Stromal cell of bone marrow (primary cell): ENCODE data around the gene BRD3OS.

Source experiments
- DNase-seq: peaks from one replicate; pipeline ENCODE4 v3.0.0-alpha.2; 2012; ENCODE audit warnings: low read depth

BRD3OS gene

DNA sequence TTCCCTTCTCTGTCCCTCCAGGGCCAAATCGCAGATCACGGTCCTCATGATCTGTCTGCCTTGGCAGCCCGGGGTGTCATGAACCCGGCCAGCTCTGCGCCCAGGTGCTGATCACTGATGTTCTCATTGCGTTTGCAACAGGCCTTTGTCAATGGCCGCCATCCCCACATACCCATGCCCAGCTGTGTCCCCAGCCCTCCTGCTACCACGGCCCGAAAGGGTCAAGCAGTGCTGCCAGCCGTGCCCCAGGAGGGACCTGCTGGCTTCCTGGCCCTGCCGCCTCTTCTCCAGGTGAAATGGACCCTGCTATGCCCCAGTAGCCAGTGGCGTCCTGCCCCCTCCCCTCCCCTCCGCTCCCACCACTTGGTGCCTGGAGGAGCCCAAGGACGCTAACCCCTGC, 20.4 kb upstream of the BRD3OS start:
- DNase-seq, result no peak

DNA sequence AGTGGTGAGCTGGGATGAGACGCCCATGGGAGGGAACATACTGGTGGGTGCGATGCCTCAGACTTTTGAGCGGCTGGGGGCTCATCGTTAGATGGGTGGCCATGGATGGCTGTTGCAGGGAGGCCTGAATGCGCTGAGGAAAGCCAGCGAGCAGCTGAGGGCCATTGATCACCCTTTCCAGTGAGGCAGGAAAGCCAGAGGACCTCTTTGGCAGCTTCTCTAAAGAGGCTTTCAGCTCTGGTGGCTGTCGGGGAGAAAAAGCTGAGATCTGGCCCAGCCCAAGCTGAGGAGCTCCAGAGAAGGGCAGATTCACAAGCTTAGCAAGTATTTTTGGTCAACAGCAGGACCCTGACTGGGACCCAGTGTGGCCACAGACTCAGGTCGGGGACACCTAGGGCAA, 19.9 kb upstream of the BRD3OS start:
- no peak for DNase-seq

DNA sequence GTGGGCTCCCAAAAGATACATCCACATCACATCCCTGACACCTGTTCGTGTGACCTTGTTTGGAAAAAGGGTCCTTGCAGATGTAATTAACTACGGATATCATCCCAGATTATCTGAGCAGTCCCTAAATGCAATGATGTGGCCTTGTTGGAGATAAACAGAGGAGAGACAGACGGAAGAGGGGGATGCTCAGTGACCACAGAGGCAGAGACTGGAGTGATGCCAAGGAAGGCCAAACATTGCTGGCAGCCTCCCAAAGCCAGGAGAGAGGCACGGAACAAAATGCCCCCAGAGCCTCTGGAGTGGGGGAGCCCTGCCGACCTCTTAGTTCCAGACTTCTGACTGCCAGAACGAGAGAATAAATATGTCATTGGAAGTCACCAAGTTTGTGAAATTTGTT, 18.1 kb upstream of the BRD3OS start:
- DNase-seq, result no peak

DNA sequence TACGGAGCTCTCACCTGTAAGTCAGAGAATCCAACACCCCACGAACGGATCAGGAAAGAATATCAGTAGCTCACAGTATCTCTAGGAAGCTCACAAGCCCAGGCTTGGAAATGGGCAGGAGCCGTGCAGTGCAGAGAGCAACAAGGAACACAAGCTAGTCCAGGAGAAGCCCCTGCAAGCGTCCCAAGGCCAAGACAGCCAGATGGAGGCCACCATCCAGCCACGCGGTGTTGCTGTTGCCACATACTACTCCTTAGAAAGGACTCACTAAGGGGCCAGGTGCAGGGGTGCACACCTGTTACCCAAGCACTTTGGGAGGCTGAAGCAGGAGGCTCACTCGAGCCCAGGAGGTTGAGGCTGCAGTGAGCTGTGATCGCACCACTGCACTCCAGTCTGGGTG, 17.7 kb upstream of the BRD3OS start:
- DNase-seq, result no peak

DNA sequence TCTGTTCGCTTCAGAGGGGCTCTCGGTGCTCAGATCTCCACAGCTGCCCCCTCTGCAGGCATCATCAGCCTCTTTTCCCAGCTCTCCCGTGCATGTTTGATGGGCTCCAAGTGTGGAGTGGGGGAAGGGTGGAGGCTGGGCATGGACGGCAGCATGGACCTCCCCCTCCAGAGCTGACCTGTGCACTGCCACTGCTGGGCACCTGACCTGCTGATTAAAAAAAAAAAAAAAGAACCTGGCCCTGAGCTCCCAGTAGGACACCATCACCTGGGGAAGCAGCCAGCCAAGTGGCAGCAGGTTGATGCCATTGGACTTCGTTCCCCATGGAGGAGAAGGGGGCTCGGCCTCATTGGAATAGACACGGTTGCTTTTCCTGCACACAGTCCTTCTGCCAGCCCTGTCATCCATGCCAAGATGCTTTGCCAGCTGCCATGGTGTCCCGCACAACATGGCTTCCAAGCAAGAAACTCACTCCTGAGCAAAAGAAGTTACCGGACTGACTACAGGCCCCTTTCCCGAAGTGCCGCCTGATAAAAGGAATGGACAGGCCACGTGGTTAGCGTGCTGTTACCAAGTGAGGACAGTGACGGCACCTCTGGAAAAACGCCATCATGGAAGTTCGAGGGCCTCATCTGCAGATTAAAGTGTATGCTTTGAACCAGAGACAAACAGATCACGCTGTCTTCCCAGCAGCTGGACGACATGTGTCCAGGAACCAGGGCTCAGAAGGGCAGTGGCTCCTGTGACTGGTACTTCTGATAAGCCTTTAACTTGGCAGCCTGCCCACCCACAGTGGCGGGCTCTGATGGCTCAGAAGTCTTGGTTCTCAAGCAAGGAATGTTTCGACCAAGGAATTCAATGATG, 14.7 kb upstream of the BRD3OS start:
- no peak for DNase-seq

DNA sequence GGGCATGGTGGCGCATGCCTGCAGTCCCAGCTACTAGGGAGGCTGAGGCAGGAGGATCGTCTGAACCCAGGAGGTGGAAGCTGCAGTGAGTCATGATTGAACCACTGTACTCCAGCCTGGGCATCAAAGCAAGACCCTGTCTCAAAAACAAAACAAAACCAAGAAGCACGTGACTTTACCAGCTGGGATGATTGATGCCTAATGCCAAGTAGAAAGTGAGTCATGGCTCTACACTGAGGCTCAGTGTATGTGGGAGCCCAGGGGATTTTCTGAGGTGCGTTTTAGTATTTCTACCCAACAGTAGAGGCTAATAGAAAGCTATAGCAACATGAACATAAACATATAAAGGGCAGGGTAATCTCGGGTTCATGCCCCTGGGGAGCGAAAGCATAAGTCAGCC, 13.9 kb upstream of the BRD3OS start:
- DNase-seq, result no peak

DNA sequence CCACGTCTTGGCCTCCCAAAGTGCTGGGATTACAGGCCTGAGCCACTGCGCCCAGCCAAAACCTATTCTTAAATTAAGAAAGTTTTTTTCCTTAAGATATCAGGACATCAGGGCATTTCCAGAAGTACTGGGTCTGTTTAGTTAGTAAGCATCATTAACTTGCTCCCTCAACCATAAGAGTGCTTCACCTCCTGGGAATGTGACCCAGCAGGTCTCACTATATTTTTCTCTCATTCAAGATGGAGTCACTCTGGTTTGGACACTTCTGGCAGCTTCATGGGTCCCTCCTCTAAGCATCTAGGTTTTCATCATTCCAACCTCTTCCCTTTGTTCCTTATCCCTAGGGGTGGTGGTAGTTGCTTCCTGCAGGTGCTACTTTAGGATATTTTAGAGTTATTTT, 10.3 kb upstream of the BRD3OS start:
- no peak for DNase-seq

DNA sequence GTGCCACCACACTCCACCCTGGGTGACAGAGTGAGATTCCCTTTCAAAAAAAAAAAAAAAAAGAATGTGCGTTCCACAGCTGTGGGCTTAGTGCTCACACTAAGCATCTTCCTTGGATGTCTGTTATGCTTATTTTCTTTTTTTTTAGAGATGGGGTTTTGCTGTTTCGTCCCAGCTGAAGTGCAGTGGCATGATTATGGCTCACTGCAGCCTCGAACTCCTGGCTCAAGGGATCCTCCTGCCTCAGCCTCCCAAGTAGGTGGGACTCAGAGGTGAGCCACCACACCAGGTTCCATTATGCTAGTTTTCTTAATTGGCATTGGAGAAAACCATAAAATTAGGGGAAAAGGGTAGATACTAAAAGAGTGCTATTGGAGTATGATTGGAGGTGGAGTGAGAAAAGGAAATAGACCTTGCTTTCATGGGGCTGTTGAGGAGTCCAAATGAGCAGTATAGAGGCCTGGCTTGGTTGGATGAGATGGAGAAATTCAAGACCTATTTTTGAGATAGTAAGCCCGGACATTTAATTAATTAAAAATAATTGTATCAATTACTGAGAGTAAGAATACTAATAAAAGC, 978 bp upstream of the BRD3OS start:
- DNase-seq, result no peak

DNA sequence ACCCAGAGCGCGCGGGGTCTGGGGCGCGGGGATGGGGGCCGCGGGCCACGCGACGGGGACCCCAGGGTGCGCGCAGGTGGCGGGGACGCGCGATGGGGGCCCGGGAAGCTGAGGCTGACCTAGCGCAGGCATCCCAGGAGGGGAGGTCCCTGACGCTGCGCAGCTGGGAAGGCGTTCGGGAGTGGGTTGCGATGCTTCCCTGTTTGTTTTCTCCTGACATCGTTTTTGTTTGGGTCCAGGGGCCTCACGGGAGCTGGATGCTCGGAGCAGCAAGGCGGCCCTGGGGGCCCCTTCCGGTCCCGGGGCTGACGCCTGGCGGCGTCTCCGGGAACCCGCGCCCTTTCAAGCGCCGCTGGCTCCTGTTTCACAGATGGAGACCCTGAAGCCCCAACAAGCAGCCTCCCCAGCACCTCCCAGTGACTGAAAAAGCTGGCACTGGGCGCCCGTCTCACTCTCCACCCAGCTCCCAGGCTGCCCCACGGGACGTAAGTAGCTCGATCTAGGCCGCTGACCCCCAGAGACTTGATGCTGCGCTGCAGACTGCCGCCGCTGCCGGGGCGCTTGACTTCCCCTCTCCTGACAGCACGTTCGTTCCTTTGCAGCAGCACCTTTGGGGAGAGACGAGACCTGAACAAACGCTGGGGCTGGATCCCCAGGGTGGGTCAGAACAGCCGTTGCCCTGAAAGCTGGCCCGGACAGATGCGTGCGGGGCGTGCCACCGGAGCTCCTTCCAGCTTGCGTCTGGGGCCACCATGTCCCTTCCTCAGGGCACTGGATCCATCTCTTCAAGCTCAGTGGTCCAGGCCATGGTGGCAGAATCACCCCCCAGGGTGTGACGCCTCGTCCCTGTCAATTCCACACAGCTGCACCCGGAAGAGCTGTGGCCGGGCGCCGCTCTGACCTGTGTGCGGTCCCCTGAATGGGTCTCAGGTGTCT, 593 bp downstream of the BRD3OS start:
- no peak for DNase-seq

DNA sequence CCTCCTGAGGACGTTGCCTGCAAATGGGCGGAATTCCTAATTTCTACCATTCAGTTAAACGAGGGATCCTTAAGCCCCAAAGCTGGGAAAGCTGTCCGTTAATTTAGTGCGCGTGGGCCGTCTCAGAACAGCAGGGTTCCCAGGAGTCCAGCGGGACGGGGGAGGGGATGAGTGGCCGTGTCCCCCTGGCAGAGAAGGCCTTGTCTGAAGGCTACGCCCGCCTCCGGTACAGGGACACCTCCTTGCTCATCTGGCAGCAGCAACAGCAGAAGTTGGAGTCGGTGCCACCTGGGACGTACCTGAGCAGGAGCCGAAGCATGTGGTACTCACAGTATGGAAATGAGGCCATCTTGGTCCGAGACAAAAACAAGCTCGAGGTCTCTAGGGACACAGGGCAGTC, 1.3 kb downstream of the BRD3OS start:
- DNase-seq, result no peak

DNA sequence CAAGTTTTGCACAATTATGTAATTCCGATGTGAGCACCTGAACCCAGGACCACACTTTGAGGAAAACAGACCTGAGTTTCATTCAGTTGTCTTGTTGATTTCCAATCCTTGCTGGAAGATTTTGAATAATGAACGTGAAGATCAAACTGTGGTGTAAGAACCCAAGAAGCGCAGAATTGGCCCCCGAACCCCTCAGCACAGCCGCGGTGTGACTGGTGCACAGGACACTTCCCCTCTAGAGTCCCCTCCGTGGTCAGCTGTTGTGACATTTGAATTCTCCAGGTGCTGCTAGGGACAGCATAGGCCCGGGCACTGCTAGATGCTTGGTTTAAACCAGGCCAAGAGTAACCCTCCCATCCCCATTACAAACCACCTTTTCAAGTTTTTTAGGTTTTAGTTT, 1.7 kb downstream of the BRD3OS start:
- DNase-seq, result no peak

DNA sequence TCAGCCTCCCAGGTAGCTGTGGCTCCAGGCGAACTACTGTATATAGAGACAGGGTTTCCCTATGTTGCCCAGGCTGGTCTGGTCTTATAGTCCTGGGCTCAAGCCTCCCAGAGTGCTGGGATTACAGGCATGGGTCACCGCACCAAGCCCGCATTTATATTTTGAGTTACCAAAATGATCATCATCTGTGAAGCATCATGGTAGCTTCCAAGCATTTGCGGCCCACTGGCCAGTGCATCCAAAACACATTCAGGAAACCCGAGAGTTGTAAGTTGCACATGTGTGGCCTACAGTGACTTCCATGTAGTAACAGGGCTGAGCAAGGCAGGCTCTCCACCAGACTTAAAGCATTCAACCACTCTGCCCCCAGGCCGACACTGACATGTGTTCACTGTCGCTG, 2.3 kb downstream of the BRD3OS start:
- DNase-seq, result no peak

DNA sequence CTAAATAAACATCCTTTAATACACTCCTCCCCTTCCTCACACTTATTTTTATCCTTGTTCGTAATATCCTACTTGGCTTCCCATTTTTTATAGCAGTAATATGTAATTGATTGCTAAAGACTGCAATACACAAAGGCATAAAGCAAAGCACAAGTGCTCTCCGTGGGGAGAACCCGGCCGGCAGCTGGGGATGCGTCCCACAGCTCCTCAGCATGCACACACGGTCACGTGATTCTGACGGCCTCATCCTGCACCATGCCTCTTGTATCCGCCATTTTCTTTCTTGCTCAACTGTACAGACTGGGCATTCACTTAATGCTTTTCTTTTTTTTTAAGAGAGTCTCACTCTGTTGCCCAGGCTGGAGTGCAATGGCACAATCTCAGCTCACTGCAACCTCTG, 2.8 kb downstream of the BRD3OS start:
- DNase-seq, result no peak

DNA sequence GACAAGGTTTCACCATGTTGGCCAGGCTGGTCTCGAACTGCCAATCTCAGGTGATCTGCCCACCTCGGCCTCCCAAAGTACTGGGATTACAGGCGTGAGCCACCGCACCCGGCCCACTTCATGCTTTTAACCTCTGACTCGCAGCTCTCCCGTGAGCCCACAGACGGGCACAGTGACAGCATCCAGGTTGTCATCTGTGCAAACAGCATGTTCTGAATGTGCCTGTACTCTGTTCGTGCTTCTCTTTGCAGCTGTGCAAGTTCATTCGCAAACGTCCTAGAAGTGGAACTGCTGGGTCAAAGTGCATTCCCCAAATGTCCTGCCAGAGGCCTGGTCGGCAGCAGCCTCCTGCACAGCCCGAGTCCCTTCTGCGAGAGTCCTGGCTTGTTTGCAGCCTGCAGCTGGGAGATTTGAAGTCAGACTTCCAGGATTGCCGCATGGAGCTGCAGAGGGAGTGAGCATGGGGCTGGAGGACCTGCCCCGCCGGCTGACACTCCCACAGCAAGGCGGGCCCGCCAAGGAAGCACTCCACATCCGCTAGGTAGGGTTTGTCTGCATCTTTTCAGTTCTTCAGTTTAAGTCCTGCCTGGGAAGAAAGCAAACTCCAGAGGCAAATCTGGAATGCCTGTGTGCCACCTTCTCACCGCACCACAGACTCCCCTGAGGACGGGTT, 3.4 kb downstream of the BRD3OS start:
- DNase-seq, result no peak

DNA sequence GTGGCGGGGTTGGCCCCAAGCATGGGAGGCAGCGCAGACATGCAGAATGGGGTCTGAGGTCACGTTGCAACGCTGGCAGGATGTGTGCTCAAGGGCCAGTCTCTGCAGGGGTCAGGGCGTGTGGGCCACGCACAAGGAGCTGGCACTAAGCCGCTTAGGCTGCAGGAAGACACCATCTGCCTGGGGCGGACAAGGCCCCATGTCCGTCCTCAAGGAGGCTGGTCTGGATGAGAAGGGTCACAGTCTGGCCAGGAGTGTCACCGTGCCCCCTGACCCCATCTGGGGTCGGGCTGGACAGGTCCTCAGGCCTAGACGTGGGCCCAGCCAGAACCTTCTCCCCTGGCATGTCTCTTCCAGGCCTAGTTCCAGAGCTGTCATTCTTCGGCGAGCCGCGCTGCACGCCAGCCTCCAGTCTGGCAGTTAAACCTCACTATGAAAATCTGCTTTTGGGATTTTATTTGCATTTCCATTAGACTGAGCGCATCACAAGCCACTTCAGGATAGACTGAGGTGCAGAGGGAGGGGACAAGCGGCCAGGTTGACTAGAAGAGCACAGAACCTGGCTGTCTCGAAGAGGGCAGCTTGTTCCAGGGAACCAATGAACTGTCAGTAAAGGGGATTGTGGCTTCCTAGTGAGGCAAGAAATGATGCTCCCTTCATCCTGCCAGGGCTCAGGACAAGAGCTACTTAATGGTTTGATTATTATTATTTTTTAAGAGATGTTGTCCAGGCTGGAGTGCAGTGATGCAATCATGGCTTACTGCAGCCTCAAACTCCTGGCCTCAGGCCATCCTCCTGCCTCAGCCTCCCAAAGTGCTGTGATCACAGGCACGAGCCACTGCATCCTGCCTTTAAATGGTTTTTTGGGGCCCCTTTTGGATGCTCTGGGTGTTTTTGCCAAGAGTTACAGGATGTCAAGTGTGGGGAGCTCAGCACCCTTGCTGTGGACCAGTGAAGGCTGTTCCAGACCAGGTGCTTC, 4.3 kb downstream of the BRD3OS start:
- no peak for DNase-seq

DNA sequence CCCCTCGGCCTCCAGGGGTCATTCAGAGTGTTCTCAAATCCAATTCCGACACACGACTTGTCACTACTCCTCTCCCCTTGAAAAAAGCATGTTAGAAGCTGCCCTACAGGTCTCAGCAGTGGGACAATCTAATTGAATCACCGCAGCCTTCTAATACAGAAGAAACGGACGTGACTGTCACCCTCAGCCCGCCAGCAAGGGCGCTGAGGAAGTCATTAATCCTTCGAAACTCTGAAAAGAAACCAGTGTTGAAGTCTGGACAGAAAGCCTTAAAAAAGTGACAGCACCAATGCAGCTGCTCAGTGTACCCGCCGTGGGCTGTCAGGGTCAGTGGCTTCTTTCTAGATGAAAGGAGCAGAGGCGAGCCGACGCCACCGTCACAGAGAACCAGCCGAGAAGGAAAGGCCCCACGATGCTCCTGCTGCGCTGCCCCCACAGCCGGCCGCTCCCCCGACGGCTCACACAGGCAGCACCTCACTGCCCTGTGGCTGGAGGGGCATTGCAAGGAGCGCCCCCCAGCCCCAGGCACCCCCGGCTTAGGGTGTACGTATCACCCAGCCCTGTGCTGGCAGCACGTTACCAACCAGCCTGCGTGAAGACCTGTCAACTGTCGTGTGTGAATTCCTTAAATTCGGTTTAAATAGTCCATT, 5.7 kb downstream of the BRD3OS start:
- DNase-seq, result no peak

DNA sequence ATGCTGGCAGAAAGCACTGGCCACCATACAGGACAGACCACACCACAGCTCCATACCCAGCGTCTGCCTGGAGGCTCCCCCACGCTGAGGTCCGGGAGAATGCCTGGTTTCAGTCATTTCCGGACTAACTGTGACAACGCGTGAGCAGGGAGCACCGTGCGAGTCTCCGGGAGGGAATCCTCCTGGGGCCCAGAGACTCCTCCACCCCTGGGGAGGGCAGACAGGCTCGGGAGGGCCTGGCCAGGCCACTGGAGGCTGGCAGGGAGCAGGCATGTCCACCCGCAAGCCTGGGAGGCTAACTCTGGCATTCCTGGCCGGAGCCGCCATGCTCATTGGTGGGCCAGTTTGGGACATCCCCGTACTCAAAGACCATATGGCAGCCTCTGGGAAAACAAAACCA, 6.5 kb downstream of the BRD3OS start:
- DNase-seq, result no peak

DNA sequence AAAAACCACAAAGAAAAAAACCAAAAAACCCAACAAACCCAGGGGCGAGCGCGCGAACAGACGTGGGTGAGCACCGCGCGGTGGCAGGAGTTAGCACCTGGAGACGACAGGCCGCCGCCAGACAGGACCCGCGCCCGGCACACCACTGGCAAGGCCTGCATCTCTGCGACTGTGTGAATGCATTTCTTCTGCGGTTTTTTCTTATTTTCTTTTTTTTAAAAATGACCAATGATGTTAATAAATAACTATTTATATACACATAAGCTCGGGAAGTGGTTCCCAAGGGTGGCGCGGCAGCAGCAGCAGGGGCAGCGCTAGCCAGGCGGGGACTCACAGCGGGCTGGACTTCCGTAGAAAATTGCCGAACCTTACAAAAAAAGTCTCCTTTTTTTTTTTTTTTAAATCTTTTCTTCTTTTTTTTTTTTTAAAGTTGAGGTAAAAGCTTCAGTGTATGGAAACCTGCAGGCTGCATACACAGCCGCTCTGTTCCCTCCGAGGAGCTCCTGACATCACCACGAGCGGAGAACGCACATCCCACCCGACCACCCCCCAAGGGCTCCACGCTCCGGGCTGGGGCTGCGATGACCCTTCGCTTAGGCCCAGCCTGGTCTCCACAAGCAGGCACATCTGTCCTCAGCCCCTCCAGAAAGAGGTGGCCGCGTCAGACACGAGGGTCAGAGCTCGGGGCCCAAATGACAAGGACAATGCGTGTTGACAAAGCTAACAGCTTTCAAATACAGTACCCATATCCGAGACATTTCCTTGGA, 7.4 kb downstream of the BRD3OS start:
- DNase-seq, result no peak

DNA sequence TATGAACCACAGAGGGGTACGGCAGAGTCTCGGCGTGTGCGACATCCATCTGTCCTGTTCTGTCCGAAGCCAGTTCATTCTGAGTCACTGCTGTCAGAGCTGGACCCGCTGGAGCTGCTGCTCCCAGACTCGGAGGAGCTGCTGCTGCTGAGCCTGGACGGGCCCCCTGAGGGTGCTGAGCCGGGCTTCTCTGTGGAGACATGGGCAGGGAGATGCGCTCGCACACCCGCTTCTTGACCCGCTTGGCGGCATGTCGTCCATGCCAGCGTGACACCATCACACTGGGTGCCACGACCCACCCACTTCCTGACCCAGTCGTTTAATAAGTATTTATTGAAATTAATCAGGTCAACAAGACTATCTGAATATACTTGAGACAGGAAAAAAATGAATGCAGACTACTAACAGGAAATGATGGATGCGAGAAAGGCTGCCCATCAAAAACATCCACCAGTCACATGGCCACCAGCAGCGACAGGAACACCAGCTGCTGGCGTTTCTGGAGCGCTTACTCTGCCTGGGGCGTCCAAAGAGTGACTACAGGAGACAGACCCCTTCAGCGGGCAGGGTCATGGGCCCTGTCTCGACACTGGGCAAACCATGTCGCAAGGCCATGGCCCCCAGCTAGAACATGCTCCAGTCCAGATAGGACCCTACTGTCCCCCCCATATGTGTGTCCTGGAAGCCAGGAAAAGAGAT, 8.4 kb downstream of the BRD3OS start:
- no peak for DNase-seq
